Mesangial cell (primary cell): Measurements from ENCODE around the gene CYBA. TPM values are rescaled to one million over a fixed set of nuclear protein-coding genes. Genes with fewer than 3 reads are reported as not detected.

Source experiments
- total RNA-seq: library from RNA; depleted of rRNA; stranded (reverse); fragments of >200 nt; gene quantifications from 2 replicates; pipeline ENCODE4 v1.2.3, GENCODE V29; 2015

The CYBA gene
- total RNA-seq: 892 and 1,214 TPM in 2 replicates

GRCh38 chr16:88650749-88651275 lies at the start of gene CYBA:
Gene CYBA (minus strand): TSS chr16:88651053. CDS start chr16:88651013, 40 bp downstream.

GRCh38 chr16:88686439-88687253 lies 35.8 kb upstream of the CYBA start, which contains the start of gene SNAI3:
Gene SNAI3 (minus strand): TSS chr16:88686507. CDS start chr16:88686406, 101 bp downstream.

GRCh38 chr16:88662843-88663606 lies 12.2 kb upstream of the CYBA start, which contains the start of gene MVD:
Gene MVD (minus strand): TSS chr16:88663091. CDS start chr16:88663080, 11 bp downstream.

GRCh38 chr16:88638323-88639230 lies 12.3 kb downstream of the CYBA start, which contains the start of gene IL17C:
Gene IL17C (plus strand): TSS chr16:88638572. CDS start chr16:88638642, 70 bp downstream.

Other genes starting within 250 kb of the CYBA start
- 1.6 and 4.2 TPM in 2 replicates for gene ZFPM1, start 197.8 kb downstream of the CYBA start, total RNA-seq
- gene ZC3H18, start 80.7 kb downstream of the CYBA start, total RNA-seq: 12.4 and 16.3 TPM in 2 replicates
- not detected in 2 replicates for gene IL17C, start 12.5 kb downstream of the CYBA start, total RNA-seq
- gene MVD, start 12.0 kb upstream of the CYBA start, total RNA-seq: 56.9 and 89.5 TPM in 2 replicates
- gene SNAI3, start 35.5 kb upstream of the CYBA start, total RNA-seq: 0.25 TPM in 1 of 2 replicates, not detected in the other
- gene RNF166, start 55.4 kb upstream of the CYBA start, total RNA-seq: 31.0 and 34.7 TPM in 2 replicates
- 18.8 and 23.3 TPM in 2 replicates for gene CTU2, start 55.5 kb upstream of the CYBA start, total RNA-seq
- gene PIEZO1, start 134.2 kb upstream of the CYBA start, total RNA-seq: 330 and 378 TPM in 2 replicates
- gene CDT1, start 152.7 kb upstream of the CYBA start, total RNA-seq: 20.4 and 63.6 TPM in 2 replicates
- 196 and 238 TPM in 2 replicates for gene APRT, start 160.9 kb upstream of the CYBA start, total RNA-seq
- 19.9 and 32.8 TPM in 2 replicates for gene GALNS, start 205.9 kb upstream of the CYBA start, total RNA-seq
- gene TRAPPC2L, start 206.1 kb upstream of the CYBA start, total RNA-seq: 48.8 and 60.3 TPM in 2 replicates
- gene PABPN1L, start 215.6 kb upstream of the CYBA start, total RNA-seq: not detected in 2 replicates